ENCODE results near the gene TBCE. TPM values are rescaled to one million over a fixed set of nuclear protein-coding genes. Genes with fewer than 3 reads are reported as not detected.
"Not testable (repeated sequence)": the region's sequence is repeated elsewhere in the genome, so short reads cannot be mapped to it uniquely, and the experiment has no call there.

TBCE gene
- total and polyA plus RNA-seq, 4 donors = 9.5 to 19.7 (median 14.1) TPM

DNA sequence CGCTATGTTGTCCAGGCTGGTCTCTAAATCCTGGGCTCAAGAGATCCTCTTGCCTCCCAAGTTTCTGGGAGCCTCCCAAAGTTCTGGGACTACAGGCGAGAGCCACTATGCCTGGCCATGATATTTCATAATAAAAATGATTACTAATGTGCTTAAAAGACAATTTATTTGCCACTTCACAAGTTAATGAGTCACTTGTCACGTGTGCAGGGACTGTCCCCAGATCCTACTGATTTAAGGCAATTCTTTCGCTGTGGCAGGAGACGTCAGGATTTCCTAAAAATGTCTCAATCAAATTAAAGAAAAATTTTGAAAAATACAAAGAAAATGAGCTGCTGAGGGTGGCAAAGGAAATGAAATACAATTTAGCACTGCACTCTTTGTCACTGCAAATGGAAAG, 93.5 kb downstream of the TBCE start:
- WGBS = 92% methylated on average over 5 of the region's 5 CpGs
- no peak overlapping the region for H3K27ac ChIP-seq (ENCODE audit: low read depth in 1 of 2, low read length in 2 of 2)
- no peaks in the 10 kb centered on the region for H3K27me3 ChIP-seq (ENCODE audit: control insufficient read depth in 4 of 4, insufficient read depth in 4 of 4, low read length in 3 of 4)
- H3K36me3 ChIP-seq (ENCODE audit: control insufficient read depth in 4 of 4, insufficient read depth in 3 of 4, low read depth in 1 of 4, low read length in 3 of 4) = peaks cover 0 to 1% (median 0%) of the 10 kb centered on the region in 4 donors
- DNase-seq (ENCODE audit: low spot score) = no peak
- H3K9ac ChIP-seq (ENCODE audit: low read depth in 1 of 2, low read length in 2 of 2) = no peak overlapping the region
- no peak overlapping the region for H3K4me3 ChIP-seq (ENCODE audit: low read depth in 1 of 3, low read length in 3 of 3)
- H3K9me3 ChIP-seq (ENCODE audit: control insufficient read depth in 4 of 4, low read length in 3 of 4) = no peaks in the 10 kb centered on the region
- no peaks in the 10 kb centered on the region for H3K4me1 ChIP-seq (ENCODE audit: control insufficient read depth in 4 of 4, insufficient read depth in 4 of 4, low read length in 3 of 4)
- no peak for TF ChIP-seq CTCF (IDR thresholded peaks at IDR 0.05; ENCODE audit: low read depth, low read length, missing input control)
- TF ChIP-seq RAD21 (IDR thresholded peaks at IDR 0.05) = no peak
- TF ChIP-seq NR2F2 (IDR thresholded peaks at IDR 0.05) = no peak
- no peak for TF ChIP-seq HNF4A (conservative IDR thresholded peaks at IDR 0.05)
- TF ChIP-seq YY1 (IDR thresholded peaks at IDR 0.05) = no peak

- no peak overlapping the region for H3K9ac ChIP-seq (ENCODE audit: low read depth in 1 of 2, low read length in 2 of 2)
- 80% methylated on average over 1 of the region's 1 CpG for WGBS
- H3K27ac ChIP-seq (ENCODE audit: low read depth in 1 of 2, low read length in 2 of 2) = no peak overlapping the region
- H3K4me1 ChIP-seq (ENCODE audit: control insufficient read depth in 4 of 4, insufficient read depth in 4 of 4, low read length in 3 of 4) = no peaks in the 10 kb centered on the region
- TF ChIP-seq SP1 (IDR thresholded peaks at IDR 0.05) (no peak), HNF4A (conservative IDR thresholded peaks at IDR 0.05) (no peak), EGR1 (IDR thresholded peaks at IDR 0.05; ENCODE audit: low read depth in 2 of 2) (no peak), REST (IDR thresholded peaks at IDR 0.05) (no peak), MAX (IDR thresholded peaks at IDR 0.05) (no peak), FOXA1 (IDR thresholded peaks at IDR 0.05) (no peak), RXRA (IDR thresholded peaks at IDR 0.05) (no peak), CTCF (IDR thresholded peaks at IDR 0.05; ENCODE audit: low read depth, low read length, missing input control) (no peak), FOXA2 (IDR thresholded peaks at IDR 0.05) (no peak), RAD21 (IDR thresholded peaks at IDR 0.05) (no peak), NR2F2 (IDR thresholded peaks at IDR 0.05) (no peak), GABPA (IDR thresholded peaks at IDR 0.05 in 1 of 2, conservative IDR thresholded peaks at IDR 0.05 in 1 of 2) (no peak), HNF4G (IDR thresholded peaks at IDR 0.05) (no peak), YY1 (IDR thresholded peaks at IDR 0.05) (no peak), JUND (IDR thresholded peaks at IDR 0.05) (no peak), TAF1 (conservative IDR thresholded peaks at IDR 0.05) (no peak)
- TF ChIP-seq, protein P1, sequence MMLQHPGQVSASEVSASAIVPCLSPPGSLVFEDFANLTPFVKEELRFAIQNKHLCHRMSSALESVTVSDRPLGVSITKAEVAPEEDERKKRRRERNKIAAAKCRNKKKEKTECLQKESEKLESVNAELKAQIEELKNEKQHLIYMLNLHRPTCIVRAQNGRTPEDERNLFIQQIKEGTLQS (IDR thresholded peaks at IDR 0.05) = no peak
- TF ChIP-seq, protein P2, sequence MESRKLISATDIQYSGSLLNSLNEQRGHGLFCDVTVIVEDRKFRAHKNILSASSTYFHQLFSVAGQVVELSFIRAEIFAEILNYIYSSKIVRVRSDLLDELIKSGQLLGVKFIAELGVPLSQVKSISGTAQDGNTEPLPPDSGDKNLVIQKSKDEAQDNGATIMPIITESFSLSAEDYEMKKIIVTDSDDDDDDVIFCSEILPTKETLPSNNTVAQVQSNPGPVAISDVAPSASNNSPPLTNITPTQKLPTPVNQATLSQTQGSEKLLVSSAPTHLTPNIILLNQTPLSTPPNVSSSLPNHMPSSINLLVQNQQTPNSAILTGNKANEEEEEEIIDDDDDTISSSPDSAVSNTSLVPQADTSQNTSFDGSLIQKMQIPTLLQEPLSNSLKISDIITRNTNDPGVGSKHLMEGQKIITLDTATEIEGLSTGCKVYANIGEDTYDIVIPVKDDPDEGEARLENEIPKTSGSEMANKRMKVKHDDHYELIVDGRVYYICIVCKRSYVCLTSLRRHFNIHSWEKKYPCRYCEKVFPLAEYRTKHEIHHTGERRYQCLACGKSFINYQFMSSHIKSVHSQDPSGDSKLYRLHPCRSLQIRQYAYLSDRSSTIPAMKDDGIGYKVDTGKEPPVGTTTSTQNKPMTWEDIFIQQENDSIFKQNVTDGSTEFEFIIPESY (IDR thresholded peaks at IDR 0.05) = no peak
- no peak for DNase-seq (ENCODE audit: low spot score)
- H3K9me3 ChIP-seq (ENCODE audit: control insufficient read depth in 4 of 4, low read length in 3 of 4) = no peaks in the 10 kb centered on the region
- no peaks in the 10 kb centered on the region for H3K27me3 ChIP-seq (ENCODE audit: control insufficient read depth in 4 of 4, insufficient read depth in 4 of 4, low read length in 3 of 4)
- peaks cover 0 to 1% (median 0%) of the 10 kb centered on the region in 4 donors for H3K36me3 ChIP-seq (ENCODE audit: control insufficient read depth in 4 of 4, insufficient read depth in 3 of 4, low read depth in 1 of 4, low read length in 3 of 4)
- no peak overlapping the region for H3K4me3 ChIP-seq (ENCODE audit: low read depth in 1 of 3, low read length in 3 of 3)
Measured at GRCh38 chr1:235461954-235462353, 94.7 kb downstream of the TBCE start.

DNA sequence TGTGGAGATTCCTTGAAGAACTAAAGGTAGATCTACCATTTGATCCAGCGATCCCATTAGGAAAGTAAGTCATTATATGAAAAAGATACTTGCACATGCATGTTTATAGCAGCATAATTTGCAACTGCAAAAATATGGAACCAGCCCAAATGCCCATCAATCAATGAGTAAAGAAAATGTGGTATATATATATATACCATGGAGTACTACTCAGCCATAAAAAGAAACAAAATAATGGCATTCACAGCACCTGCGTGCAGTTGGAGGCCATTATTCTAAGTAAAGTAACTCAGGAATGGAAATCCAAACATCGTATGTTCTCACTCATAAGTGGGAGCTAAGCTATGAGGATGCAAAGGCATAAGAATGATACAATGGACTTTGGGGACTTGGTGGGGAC, 95.6 kb downstream of the TBCE start:
- not testable (repeated sequence) for H3K9me3 ChIP-seq (ENCODE audit: control insufficient read depth in 4 of 4, low read length in 3 of 4); H3K9ac ChIP-seq (ENCODE audit: low read depth in 1 of 2, low read length in 2 of 2); H3K4me1 ChIP-seq (ENCODE audit: control insufficient read depth in 4 of 4, insufficient read depth in 4 of 4, low read length in 3 of 4); H3K36me3 ChIP-seq (ENCODE audit: control insufficient read depth in 4 of 4, insufficient read depth in 3 of 4, low read depth in 1 of 4, low read length in 3 of 4); H3K27ac ChIP-seq (ENCODE audit: low read depth in 1 of 2, low read length in 2 of 2); DNase-seq (ENCODE audit: low spot score); H3K4me3 ChIP-seq (ENCODE audit: low read depth in 1 of 3, low read length in 3 of 3); H3K27me3 ChIP-seq (ENCODE audit: control insufficient read depth in 4 of 4, insufficient read depth in 4 of 4, low read length in 3 of 4)
- WGBS = 97% methylated on average over 3 of the region's 3 CpGs

Measured in liver (tissue), 9 donors.